NCI-H1436 (cell line): ENCODE results near the gene POLR2B.
"Not testable (repeated sequence)": the region's sequence is repeated elsewhere in the genome, so short reads cannot be mapped to it uniquely, and the experiment has no call there.

Experiments
- DNase-seq: peaks from one replicate; lab custom pipeline; 2025; lab: John Stamatoyannopoulos, UW

POLR2B gene

DNA sequence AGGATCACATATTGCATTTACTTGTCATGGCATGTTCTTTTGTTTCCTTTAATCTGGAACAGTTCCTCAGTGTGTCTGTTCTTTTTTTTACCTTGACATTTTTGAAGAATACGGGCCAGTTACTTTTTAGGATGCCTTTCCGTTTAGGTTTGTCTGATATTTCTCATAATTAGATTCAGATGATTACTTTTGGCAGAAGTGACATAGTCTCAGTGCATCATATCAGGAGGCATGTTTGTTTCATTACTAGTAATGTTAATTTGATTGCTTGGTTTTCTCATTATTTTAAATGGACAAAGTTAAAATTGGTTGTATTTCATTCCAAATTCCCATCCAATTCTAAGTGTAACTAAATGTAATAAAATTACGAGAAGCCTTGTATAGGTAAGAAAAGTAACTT is 8.3 kb downstream of the POLR2B start:
- DNase-seq, result no peak

DNA sequence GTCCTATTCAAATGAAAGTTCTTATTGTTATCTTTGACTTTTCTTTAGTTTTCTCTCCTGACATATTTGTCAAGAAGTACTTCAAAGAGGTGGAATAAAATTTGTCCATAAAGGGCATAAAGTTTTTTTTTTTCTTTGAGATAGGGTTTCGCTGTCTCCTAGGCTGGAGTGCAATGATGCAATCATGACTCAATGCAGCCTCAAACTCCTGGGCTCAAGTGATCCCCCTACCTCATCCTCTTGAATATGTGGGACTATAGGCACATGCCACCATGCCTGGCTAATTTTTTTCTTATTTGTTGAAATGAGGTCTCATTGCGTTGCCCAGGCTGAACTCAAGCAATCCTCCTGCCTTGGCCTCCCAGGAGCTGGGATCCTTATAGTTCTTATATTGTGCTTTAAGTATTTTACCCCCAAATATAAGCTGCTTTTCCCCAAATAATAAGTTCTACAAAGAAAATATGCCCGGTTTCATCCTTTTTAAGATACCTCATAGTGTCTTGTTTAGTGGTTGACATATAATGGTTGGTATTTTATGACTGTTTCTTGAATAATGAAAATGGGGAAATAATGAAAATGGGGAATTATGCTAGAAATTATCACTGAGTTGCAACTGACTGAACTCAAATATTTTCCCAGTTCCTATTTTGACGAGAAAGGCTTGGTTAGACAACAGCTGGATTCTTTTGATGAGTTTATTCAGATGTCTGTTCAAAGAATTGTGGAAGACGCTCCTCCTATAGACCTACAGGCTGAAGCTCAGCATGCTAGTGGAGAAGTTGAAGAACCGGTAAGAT is 11.6 kb downstream of the POLR2B start:
- DNase-seq, result no peak

- DNase-seq, result no peak
These were observed 16.8 kb downstream of the POLR2B start for GRCh38 chr4:56995525-56995924.

DNA sequence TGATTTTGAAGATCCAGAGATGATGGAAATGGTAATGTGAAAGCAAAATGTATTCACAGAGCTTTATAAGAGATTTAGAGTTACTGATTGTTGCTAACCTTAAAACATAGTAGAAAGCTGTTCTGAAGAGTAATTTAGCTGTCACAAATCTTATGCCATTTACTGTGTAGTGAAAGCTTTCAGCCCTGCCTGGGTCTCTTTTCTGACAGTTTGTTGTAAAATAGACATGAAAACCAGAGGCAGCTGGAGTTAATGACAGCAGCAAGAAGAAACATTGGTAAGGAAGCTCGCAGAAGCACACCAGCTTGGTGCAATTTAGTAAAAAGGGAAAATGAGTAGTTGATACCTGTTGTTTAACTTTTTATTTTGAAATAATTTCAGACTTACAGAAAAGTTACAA is 21.1 kb downstream of the POLR2B start:
- no peak for DNase-seq

GRCh38 chr4:57013543-57014120 is 34.9 kb downstream of the POLR2B start:
- DNase-seq, result no peak

DNA sequence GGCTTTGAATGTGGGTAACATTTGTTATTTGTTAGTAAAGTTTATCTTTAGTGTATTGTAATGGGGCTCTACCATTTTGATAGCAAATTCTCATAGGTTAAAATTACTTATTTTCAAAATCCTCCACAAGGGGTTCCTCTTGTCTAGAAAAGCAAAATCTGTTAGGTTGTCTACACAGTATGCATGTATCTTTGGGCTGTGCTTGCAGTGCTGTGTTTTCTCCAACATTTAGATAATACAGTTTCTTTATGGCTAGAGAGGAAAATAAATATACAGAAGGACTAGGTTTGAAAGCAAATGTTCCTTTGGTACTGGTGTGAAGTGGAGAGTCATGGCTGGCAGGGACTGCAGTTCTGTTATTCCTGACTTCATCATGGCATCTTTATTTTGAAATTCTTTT is 40.3 kb downstream of the POLR2B start:
- DNase-seq, result no peak

DNA sequence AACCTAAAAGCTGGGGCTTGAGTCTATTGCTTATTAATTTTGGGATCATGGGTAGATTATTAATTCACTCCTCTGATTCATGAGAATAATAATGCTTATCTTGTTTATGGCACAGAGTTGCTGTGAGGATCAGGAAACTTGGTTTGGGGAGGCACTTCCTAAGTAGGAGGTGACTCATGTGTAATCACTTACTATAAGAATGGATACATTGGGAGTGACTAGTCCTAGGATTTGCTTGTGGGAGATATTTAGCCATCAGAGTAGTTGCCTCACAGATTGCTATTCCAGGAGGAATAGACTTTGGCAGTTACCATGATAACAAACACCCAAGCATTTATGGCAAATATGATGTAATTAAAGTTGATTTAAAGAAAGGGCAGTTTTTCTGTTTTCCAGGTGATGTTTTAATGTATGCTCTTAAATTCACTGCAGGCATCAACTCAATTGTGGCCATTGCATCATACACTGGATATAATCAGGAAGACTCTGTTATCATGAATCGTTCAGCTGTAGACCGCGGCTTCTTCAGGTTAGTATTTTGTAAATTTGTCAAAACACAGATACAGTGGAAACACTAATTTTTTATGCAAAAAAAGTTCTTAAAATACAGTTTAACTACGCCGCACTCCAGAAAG is 41.9 kb downstream of the POLR2B start:
- no peak for DNase-seq

GRCh38 chr4:57023104-57023503 is 44.4 kb downstream of the POLR2B start:
- DNase-seq, result no peak

- DNase-seq, result no peak
These were observed 55.8 kb downstream of the POLR2B start for GRCh38 chr4:57034520-57034919.

DNA sequence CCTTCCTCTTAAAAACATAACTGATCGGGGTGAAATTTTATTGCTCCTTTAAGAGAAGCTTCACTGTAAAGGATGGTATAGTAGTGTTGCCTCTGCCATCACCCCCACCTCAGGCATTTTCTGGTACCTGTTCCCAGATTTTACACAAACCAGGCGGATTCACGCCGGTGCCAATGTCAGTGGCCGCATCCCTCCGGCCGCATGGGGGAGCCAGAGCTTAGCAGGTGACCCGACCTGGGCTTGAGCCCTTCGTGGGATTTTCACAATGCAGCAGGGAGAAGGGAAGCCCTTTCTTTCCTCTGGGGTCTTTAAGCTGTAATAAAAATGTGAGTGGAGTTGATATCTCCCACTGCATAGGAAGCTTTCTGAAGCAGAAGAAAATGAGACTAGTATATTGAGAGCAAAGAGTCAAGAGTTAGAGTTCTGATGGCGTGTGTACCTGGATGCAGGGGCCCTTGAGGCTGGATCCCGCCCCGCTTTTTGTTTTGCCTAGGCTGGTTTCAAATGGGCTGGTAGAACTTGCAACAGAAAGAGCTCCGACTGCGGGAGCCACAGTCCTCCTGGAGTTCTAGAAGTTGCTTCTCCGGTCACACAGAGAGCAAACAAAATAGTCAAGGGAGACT is 59.4 kb downstream of the POLR2B start:
- peak; percentile 14 for DNase-seq

- no peak for DNase-seq
These were observed 60.6 kb downstream of the POLR2B start for GRCh38 chr4:57039345-57039744.

DNA sequence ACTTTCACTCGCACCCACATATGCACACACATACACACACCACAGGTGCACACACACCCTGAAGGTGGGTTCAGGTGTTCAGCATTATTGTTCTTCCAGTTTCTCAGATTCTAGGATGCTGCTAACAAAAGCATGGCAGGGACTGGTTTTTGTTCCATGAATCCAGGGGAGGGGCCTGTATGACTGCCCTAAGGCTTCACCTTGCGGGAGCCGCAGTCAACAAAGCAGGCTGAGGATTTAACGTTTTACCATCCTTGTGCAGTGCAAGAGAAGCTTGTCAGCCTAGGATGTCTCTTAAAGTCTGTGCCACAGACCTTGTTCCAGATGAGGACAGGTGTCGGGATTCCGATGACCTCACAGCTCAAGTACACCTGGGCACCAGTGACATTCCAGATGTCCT is 61.8 kb downstream of the POLR2B start:
- no peak for DNase-seq

DNA sequence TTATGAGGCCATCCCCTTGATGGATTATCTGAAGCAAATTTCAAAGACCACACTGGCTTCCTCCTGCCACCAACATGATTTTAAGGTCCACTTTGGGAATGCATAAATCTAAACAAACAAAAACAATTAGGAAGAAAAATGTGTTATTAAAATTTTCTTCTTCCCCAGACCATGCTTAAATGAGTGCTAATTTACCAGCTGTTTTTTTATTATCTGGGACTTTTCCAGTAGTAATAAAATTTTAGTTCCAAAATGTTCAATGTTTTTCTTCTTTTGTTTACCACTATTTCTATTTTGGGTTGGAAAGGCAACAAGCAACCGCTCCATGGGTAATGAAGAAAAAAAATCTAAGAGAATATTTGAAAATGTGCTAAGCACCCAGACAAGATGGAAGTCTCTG is 62.3 kb downstream of the POLR2B start:
- no peak for DNase-seq

DNA sequence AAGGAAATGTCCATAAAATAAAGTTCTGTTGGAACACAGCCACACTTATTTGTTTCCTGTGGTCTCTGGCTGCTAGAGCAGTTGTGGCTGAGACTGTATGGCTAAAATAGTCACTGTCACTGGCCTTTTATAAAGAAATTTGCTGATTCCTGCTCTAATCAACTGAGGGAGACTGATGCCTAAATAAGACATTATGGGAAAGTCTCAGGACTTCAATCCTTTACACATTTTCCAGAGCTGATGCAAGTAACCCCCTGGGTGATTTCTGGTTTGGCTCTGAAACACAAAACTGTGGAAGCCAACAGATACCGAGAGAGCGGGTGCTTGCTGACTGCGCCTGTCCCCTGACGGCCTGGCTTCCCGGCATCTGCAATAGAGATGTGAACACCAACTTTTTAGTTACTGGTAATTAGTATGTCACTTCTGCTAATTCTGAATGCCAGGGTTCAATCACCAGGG is 64.0 kb downstream of the POLR2B start:
- DNase-seq, result no peak

- DNase-seq, result no peak
These were observed 64.9 kb downstream of the POLR2B start for GRCh38 chr4:57043347-57044251.

- no peak for DNase-seq
These were observed 65.6 kb downstream of the POLR2B start for GRCh38 chr4:57044279-57044678.

DNA sequence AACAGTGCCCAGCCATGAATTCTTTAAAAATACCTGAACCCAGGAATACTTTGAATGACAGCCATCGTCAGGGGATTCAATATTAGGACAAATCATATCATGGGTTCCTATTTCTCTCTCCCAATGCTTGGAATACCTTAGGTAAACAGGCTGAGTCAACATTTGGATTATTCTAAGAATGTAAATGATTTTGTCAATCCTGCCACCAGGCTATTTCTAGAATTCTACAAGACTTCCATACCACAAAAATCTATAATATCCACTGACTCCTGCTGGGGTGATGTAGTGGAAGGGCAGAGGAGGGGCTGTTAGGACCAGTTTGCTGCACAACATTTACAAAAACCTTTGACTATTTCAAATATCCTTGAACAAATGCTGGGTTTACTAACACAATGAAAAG is 66.3 kb downstream of the POLR2B start:
- no peak for DNase-seq

DNA sequence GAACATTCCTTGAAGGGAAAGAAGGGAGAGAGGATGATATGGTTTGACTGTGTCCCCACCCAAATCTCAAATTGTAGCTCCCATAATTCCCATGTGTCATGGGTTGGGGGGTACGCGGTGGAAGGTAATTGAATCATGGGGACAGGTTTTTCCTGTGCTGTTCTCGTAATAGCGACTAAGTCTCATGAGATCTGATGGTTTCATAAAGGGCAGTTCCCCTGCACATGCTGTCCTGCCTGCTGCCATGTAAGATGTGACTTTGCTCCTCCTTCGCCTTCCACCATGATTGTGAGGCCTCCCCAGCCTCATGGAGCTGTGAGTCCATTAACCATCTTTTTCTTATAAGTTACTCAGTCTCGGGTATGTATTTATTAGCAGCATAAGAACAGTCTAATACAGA is 68.3 kb downstream of the POLR2B start:
- not testable (repeated sequence) for DNase-seq

- DNase-seq, result no peak
These were observed 70.1 kb downstream of the POLR2B start for GRCh38 chr4:57048590-57049304.

- no peak for DNase-seq
These were observed 72.4 kb downstream of the POLR2B start for GRCh38 chr4:57051095-57051494.

DNA sequence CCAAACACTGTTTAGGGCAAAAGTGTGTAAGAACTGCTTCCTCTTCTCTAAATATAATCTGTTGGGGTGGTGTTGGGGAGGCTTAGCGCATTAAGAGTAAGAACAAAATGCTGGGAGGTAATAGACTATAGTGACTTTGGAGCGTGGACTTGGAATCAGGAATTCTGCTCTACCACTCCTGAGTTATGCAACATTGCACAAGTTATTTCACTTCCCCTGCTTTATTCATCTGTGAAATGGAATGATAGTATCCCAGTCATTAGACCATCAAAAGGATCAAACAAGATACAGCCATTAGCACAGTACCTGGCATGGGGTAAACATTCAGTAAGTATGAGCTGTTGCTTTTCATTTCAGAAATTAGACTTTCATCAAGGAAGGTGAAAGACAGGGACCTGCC is 72.8 kb downstream of the POLR2B start:
- no peak for DNase-seq
